Esophagus squamous epithelium (tissue), 4 donors: ENCODE data around the gene QRICH2.

Experiments used
- CTCF ChIP-seq, 6 experiments: fragments of 450-650 bp in 4 of 6; fragments of 200-600 bp in 2 of 6; sonication (generic) in 2 of 6; IDR thresholded peaks; one replicate each; pipeline ENCODE4 v1.5.1; 2016 to 2019; ENCODE audit warnings: antibody characterized with exemption in 6 of 6, mild to moderate bottlenecking in 4 of 6, moderate library complexity in 4 of 6
- POLR2A ChIP-seq, 4 donors: fragments of 450-650 bp; IDR thresholded peaks; one replicate each; pipeline ENCODE4 v1.6.1; 2017; ENCODE audit warnings: antibody characterized with exemption in 4 of 4, mild to moderate bottlenecking in 4 of 4, moderate library complexity in 3 of 4

- no peak for TF ChIP-seq CTCF (IDR thresholded peaks at IDR 0.05)
- peak in 2 of 4 donors; percentile 14 to 77 for TF ChIP-seq POLR2A (IDR thresholded peaks at IDR 0.05)
These were observed 39.9 kb downstream of the QRICH2 start for GRCh38 chr17:76268015-76268749.
